HL-60/S4 (cell line): Measurements from ENCODE around the gene CA4.

Experiments used
- in situ Hi-C: fragments of 300-500 bp; cut with MboI; formaldehyde crosslinking; loops from 2 replicates; pipeline ENCODE4 v1.14.3; 2022; ENCODE audit warnings: low sequenced_read_pairs

CA4 gene

GRCh38 chr17:60149691-60150582, at the start of gene CA4:
TSS of gene CA4 (plus strand) at chr17:60149973. CDS start at chr17:60150035, 62 bp downstream.
- in situ Hi-C loops, result loop anchor here (25.0 kb wide), 1 partner anchor 487 kb away; no protein-coding TSS in a partner anchor

DNA sequence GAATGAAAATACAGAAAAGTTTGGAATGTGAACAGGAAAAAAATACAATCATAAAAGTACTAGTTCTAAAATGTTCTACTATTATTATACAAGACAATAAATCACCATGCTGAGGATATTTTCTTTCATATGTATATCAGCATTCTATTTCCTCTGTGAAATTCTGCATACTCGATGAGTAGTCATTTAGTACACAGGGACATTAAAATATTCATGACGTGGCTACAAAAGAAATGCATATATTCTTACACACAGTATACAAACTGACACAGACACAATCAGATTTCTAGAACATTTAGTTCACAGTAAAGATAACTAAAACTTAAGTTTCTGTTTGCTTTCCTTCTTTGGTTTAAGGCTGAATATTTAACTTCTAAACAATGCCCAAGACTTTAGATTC, 49.2 kb upstream of the CA4 start:
- in situ Hi-C loops, result loop anchor here (25.0 kb wide), 2 partner anchors 188 to 363 kb away; no protein-coding TSS in a partner anchor

GRCh38 chr17:60102015-60102631, 47.6 kb upstream of the CA4 start:
- in situ Hi-C loops, result loop anchor here (25.0 kb wide), 2 partner anchors 190 to 365 kb away; no protein-coding TSS in a partner anchor

DNA sequence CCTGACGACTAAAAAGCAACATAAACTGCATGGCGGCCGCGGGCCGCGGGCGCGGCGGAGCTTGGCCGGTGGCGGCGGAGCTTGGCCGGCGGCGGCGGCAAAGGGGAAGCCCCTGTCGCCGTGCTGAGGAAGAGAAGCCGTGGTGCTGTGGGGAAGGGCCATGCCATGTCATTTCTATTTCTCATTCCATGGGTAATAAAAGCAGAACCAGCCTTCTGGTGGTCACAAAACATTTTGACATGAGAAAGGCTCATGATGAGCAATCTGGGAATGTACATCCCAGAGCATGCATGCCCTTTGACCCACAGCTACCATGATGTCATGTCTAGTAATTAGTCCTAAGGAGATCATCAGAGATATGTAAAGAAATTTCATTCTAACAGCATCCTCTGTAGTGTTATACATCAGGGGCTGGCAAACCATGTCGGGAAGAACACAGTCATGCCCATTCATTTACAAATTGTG, 47.1 kb upstream of the CA4 start:
- in situ Hi-C loops, result loop anchor here (25.0 kb wide), 2 partner anchors 190 to 365 kb away; no protein-coding TSS in a partner anchor

DNA sequence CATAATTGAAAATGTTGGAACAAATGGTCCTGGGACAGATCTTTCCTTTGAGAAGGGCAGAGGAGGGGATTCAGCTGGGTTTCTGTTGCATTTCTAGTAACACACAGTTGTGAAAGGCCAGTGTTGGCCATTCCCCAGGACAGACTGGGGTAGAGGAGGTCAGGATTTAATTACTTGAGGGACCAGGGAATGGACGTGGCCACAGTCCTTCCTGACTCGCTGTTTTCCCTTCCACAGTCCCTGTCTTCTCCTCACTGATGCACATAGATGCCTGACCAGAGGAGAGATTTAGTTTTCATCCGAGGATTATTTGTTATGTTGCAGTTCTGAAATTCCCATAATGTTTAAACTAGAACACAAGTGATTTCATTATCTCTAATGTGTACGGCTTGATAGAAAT, 45.8 kb upstream of the CA4 start:
- in situ Hi-C loops, result loop anchor here (25.0 kb wide), 2 partner anchors 192 to 367 kb away; no protein-coding TSS in a partner anchor

DNA sequence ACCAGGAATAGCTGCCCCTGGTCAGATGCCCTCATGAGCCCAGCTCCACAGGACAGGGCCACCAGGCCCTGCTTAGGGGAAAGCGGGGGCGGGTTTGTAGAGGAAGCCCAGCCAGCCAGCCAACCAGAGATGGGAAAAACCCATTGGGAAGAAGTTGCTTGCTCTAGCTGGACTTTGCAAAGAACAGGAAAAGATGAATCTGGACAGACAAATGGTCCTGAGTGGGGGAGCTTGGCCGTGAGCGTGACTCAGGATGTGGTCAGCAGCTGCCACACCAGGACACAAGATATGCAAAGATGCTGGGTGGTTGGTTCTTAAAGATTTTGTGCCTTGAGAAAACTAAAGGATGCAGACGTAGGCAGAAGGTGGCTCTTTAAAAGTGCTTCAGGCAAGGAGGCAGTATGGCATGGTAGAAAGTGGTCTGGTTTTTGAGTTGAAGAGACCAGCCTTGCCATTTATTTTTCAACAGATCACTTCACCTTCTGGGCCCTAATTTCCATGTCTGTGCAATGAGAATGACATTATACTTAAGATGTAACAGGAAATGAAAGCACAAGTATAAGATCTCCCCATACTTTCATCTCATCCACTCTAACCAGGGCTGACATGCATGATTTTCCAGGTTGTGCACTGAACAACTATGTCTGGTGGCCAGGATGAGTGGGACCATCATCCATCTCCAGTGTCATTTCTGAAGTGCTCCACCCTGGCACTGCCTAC, 43.3 kb upstream of the CA4 start:
- in situ Hi-C loops, result loop anchor here (25.0 kb wide), 2 partner anchors 194 to 369 kb away; no protein-coding TSS in a partner anchor

DNA sequence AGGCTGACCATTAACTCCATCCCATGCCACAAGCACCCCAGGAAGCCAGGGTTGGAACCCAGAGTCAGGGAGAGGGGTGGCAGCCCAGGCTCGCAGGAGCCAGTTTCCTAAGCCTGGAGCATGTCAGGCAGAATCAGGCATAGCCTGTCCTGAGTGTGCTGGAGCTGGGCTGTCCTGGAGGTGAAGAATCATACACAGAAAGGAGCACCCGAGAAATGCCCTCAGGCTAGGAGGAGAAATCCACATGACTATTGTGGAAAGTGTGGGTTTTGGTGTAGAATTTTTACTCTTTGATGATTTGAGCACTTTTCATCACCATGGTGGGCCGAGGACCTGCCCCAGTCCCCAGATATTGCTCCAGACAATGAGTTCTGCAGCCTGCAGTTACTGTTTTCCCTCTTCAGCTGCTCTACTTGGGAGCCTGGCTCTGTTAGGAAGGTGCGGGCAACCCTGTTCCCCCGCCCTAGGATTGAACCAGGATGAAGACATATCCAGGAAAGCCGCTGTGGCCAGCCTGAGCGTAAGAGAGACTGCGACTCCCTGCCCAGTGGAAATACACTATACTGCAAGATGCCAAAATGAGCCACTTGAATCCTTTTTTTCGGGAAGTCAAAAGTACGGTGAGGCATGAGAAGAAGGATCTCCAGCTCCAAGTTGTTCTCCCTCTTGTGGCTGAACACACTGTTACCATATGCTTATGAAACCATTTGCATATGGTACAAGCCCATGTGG, 42.1 kb upstream of the CA4 start:
- in situ Hi-C loops, result loop anchor here (25.0 kb wide), 2 partner anchors 195 to 370 kb away; no protein-coding TSS in a partner anchor

DNA sequence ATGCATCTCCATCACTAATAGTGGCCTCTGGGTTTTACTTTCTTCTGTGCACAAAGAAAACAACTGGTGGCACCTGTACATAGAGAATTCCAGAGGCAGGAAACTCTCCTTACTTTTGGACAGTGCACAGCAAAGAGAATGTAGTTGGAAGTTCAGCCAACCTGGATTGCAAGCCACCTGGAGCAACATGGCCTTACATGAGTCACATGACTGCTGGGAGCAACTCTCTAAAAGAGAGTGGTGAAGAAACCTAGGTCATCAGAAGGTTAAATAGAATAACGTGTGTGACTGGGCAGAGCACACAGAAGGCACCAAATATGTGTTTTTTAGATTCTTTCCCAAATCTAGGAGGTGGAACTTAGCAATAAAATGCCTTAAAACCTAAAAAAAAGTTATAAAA, 41.5 kb upstream of the CA4 start:
- in situ Hi-C loops, result loop anchor here (25.0 kb wide), 2 partner anchors 196 to 371 kb away; no protein-coding TSS in a partner anchor

DNA sequence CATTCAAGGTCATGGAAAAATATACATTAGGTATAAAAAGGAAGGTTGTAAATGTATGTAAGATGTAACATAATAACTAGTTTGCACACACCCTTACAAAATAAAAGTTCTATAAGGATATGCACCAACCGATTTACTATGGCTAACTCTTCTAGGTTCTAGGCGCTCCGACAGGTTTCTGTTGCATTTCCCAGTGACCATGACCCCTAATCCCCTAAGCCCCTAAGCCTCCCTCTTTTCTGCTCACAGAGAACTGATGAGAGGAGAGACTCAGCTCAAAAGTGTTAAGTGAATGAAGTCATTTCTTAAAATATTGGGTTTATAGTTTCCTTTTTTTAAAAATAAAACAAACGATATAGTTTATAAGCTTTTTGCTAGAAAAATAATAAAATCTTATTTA, 41.1 kb upstream of the CA4 start:
- in situ Hi-C loops, result loop anchor here (25.0 kb wide), 2 partner anchors 196 to 371 kb away; no protein-coding TSS in a partner anchor

DNA sequence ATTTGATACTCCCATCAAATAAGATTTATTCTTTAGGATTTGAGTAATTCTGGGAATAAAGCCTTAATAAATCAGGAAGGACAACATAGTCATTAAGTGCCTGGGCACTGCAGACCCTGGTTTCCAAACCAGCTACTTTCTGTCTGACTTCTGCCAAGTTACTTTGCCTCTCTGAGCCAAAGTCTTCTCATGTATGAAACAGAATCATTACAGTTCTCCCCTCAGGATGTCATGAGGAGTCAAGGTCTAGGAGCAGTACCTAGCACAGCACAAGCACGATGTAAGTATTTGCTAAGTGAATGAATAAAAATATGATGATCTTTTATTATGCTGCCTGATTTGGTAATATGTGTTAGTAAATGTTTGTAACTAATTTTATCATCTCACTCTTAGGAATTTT, 40.6 kb upstream of the CA4 start:
- in situ Hi-C loops, result loop anchor here (25.0 kb wide), 2 partner anchors 197 to 372 kb away; no protein-coding TSS in a partner anchor

DNA sequence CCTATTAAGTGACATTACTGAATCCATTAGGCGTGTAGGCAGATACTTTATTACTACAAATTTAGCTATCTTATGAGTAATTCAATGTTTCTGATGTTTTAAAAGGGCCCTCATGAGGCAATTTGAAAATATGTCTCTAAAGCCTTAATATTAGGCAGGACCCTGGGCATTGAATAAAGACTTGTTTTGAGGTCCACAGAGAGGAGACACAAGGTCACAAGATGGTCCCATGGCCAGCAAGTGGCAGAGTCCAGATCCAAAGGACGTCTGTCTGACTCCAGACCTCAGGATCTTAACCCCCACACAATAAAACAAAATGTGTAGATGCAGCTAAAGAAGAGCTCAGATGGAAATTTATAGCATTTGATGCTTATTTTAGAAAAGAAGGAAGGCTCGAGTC, 39.2 kb upstream of the CA4 start:
- in situ Hi-C loops, result loop anchor here (25.0 kb wide), 2 partner anchors 198 to 373 kb away; no protein-coding TSS in a partner anchor

DNA sequence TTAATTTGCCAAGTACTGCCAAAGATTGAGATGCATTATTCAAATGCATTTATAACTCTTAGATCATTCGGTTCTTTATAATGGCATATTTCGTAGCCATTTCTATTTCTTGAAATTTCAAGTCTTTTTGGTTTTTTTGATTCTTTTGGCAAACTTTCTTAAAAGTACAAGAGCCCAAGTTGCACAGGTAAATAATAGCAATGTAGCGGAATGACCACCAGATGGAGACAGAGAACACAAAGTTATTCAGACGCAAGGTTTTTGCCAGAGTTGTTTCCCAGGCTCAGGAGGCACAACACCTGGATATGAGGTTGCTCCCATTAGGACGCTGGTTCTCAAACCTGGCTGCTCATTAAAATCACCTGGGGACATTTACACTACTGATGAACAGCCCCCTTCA, 38.1 kb upstream of the CA4 start:
- in situ Hi-C loops, result loop anchor here (25.0 kb wide), 2 partner anchors 199 to 374 kb away; no protein-coding TSS in a partner anchor

GRCh38 chr17:60115364-60115763, 34.4 kb upstream of the CA4 start:
- in situ Hi-C loops, result loop anchor here (25.0 kb wide), 2 partner anchors 203 to 378 kb away; no protein-coding TSS in a partner anchor

DNA sequence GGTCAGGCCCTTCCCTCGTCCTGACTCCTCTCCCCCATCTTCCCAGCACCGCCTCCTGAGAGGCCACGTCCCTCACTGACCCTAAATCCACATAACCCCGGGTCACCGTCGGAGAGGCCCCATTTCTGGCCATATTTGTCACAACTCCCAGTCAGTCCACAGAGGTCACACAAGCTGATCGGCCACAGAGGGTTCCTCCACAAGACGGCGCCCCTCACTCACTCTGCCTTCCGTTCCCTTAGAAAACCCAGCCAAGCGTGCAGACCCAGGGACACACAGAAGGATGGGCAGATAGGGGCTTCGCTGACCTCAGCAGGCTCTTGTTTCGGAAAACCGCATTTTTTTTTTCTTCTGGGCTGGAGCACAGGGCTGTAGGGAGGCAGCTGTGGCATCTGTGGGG, 33.6 kb upstream of the CA4 start:
- in situ Hi-C loops, result loop anchor here (25.0 kb wide), 2 partner anchors 204 to 379 kb away; no protein-coding TSS in a partner anchor

DNA sequence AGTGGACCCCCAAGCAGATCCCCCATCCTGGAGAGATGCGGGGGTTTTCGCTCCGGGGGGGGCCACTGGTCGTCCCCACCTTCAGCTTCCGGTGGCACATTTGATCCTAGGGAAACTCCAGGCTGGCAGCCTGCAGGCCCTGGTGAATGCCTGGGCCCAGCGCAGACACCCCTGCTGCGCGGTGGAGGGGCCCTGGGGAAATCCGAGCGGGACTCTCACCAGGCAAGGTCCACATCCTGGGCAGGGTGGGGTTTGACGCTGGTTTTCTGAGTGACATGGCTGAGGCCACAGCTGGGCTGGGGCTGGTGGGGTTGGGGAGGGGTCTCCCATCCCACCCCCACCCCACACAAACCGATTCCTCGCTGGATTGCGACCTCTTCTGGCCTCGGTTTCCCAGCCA, 30.6 kb upstream of the CA4 start:
- in situ Hi-C loops, result loop anchor here (25.0 kb wide), 2 partner anchors 207 to 382 kb away; no protein-coding TSS in a partner anchor

DNA sequence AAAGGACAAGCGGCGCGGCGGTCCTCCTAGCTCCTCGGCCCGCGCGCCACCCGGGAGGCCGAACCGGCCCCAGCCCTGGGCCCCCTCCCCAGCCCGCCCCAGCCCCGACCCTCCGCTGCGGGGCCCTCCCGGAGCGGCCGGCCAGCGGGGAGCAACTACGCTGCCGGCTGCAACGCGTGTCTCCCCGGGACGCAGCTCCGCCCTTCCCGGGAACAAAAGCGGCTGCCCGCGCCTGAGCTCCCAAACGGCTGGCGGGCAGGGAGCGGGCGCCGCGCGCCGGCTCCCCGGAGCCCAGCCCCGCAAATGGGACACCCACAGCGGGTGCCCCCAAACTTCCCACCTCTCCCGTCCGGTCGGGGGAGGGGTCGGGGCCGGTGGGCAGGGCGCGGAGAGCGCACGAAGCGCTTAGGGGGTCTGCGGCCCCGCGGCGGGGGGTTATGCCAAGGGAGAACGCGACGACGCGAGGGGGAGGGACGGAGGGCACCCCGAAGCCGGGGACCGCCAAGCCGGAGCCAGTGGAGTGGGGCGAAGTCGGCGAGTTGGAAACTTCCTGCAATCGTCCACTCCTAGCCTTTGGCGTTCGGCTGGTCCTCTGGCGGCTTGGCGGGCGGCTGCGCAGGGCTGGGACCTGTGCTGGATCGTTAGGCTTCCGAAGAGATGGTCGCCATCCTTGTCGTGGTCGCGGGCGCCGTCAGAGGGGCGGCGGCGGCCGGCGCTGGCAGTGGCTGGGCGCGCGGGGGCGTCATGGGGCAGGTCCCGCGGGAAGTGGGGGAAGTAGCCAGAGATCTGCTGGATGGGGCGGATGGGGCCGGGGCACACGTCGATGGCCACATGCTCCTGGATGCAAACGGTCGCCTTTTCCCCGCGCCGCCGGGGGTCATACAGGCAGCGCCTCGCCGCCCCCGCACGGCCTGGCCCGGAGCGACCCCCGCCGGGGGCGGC, 29.7 kb upstream of the CA4 start:
- in situ Hi-C loops, result loop anchor here (25.0 kb wide), 2 partner anchors 208 to 383 kb away; no protein-coding TSS in a partner anchor

- in situ Hi-C loops, result loop anchor here (25.0 kb wide), 1 partner anchor 510 kb away; no protein-coding TSS in a partner anchor
Measured at GRCh38 chr17:60127068-60128064, 22.4 kb upstream of the CA4 start.
